ENCODE measurements around the gene RALGAPA2. TPM values are rescaled to one million over a fixed set of nuclear protein-coding genes. Genes with fewer than 3 reads are reported as not detected.
A peak's percentile ranks its signal among the peaks of the same experiment; 100 is the strongest.

Gene RALGAPA2
- total and polyA plus RNA-seq, 5 donors from 2014 or later = 4.7 to 28.8 (median 6.2) TPM

GRCh38 chr20:20520776-20521175 is 191.7 kb downstream of the RALGAPA2 start:
- no peaks in the 10 kb centered on the region for H3K27me3 ChIP-seq (ENCODE audit: control insufficient read depth, insufficient read depth, low read length)
- H3K4me3 ChIP-seq (ENCODE audit: low read depth, low read length) = no peak overlapping the region
- H3K27ac ChIP-seq (ENCODE audit: insufficient read depth, low read length, poor library complexity, severe bottlenecking) = no peak overlapping the region
- peaks cover 24% of the 10 kb centered on the region for H3K36me3 ChIP-seq (ENCODE audit: control insufficient read depth, insufficient read depth, low read length)
- no peaks in the 10 kb centered on the region for H3K9me3 ChIP-seq (ENCODE audit: control insufficient read depth in 2 of 2, low read length in 2 of 2)
- Mint-ChIP-seq H3K27ac (no peak overlapping the region), H3K4me1 (no peaks in the 10 kb centered on the region), H3K27me3 (no peaks in the 10 kb centered on the region), H3K36me3 (peaks cover 45% of the 10 kb centered on the region), H3K9me3 (peaks cover 0 to 4% (median 0%) of the 10 kb centered on the region in 7 donors), H3K4me3 (no peak overlapping the region)
- H3K4me1 ChIP-seq (ENCODE audit: control insufficient read depth, insufficient read depth, low read length, poor library complexity, severe bottlenecking) = no peaks in the 10 kb centered on the region
- no peak for ATAC-seq (ENCODE audit: low read depth in 2 of 2)
- no peak for DNase-seq

- Histone ChIP-seq H3K27me3 (ENCODE audit: control insufficient read depth, insufficient read depth, low read length) (no peaks in the 10 kb centered on the region), H3K27ac (ENCODE audit: insufficient read depth, low read length, poor library complexity, severe bottlenecking) (no peak overlapping the region), H3K4me1 (ENCODE audit: control insufficient read depth, insufficient read depth, low read length, poor library complexity, severe bottlenecking) (no peaks in the 10 kb centered on the region), H3K9me3 (ENCODE audit: control insufficient read depth in 2 of 2, low read length in 2 of 2) (peaks cover 0 to 9% of the 10 kb centered on the region in 2 experiments), H3K4me3 (ENCODE audit: low read depth, low read length) (no peak overlapping the region), H3K36me3 (ENCODE audit: control insufficient read depth, insufficient read depth, low read length) (peaks cover 24% of the 10 kb centered on the region)
- no peak for DNase-seq
- Mint-ChIP-seq H3K36me3 (peaks cover 55% of the 10 kb centered on the region), H3K27ac (peak overlapping the region in 1 of 3 donors; percentile 87), H3K27me3 (no peaks in the 10 kb centered on the region), H3K4me1 (no peaks in the 10 kb centered on the region), H3K4me3 (no peak overlapping the region), H3K9me3 (peaks cover 0 to 5% (median 0%) of the 10 kb centered on the region in 7 donors)
- ATAC-seq (ENCODE audit: low read depth in 2 of 2) = no peak
Measured at GRCh38 chr20:20519269-20519668, 193.2 kb downstream of the RALGAPA2 start.

GRCh38 chr20:20518263-20518662 is 194.2 kb downstream of the RALGAPA2 start:
- H3K4me1 Mint-ChIP-seq = no peaks in the 10 kb centered on the region
- ATAC-seq (ENCODE audit: low read depth in 2 of 2) (no peak), DNase-seq (no peak)
- peaks cover 64% of the 10 kb centered on the region for H3K36me3 Mint-ChIP-seq
- no peaks in the 10 kb centered on the region for H3K27me3 Mint-ChIP-seq
- no peak overlapping the region for H3K4me3 ChIP-seq (ENCODE audit: low read depth, low read length)
- no peak overlapping the region for H3K27ac ChIP-seq (ENCODE audit: insufficient read depth, low read length, poor library complexity, severe bottlenecking)
- H3K9me3 Mint-ChIP-seq = peaks cover 0 to 6% (median 0%) of the 10 kb centered on the region in 7 donors
- no peaks in the 10 kb centered on the region for H3K4me1 ChIP-seq (ENCODE audit: control insufficient read depth, insufficient read depth, low read length, poor library complexity, severe bottlenecking)
- no peaks in the 10 kb centered on the region for H3K27me3 ChIP-seq (ENCODE audit: control insufficient read depth, insufficient read depth, low read length)
- H3K27ac Mint-ChIP-seq = no peak overlapping the region
- peaks cover 0 to 12% of the 10 kb centered on the region in 2 experiments for H3K9me3 ChIP-seq (ENCODE audit: control insufficient read depth in 2 of 2, low read length in 2 of 2)
- peaks cover 32% of the 10 kb centered on the region for H3K36me3 ChIP-seq (ENCODE audit: control insufficient read depth, insufficient read depth, low read length)
- H3K4me3 Mint-ChIP-seq = no peak overlapping the region

- Mint-ChIP-seq H3K4me3 (no peak overlapping the region), H3K4me1 (no peaks in the 10 kb centered on the region), H3K36me3 (peaks cover 74% of the 10 kb centered on the region), H3K9me3 (peaks cover 0 to 6% (median 0%) of the 10 kb centered on the region in 7 donors), H3K27me3 (no peaks in the 10 kb centered on the region), H3K27ac (no peak overlapping the region)
- Histone ChIP-seq H3K27ac (ENCODE audit: insufficient read depth, low read length, poor library complexity, severe bottlenecking) (no peak overlapping the region), H3K36me3 (ENCODE audit: control insufficient read depth, insufficient read depth, low read length) (peaks cover 39% of the 10 kb centered on the region), H3K4me1 (ENCODE audit: control insufficient read depth, insufficient read depth, low read length, poor library complexity, severe bottlenecking) (no peaks in the 10 kb centered on the region), H3K27me3 (ENCODE audit: control insufficient read depth, insufficient read depth, low read length) (no peaks in the 10 kb centered on the region), H3K9me3 (ENCODE audit: control insufficient read depth in 2 of 2, low read length in 2 of 2) (peaks cover 0 to 12% of the 10 kb centered on the region in 2 experiments), H3K4me3 (ENCODE audit: low read depth, low read length) (no peak overlapping the region)
- no peak for ATAC-seq (ENCODE audit: low read depth in 2 of 2)
- DNase-seq = no peak
Measured at GRCh38 chr20:20517296-20517695, 195.1 kb downstream of the RALGAPA2 start.

- Histone ChIP-seq H3K4me3 (ENCODE audit: low read depth, low read length) (no peak overlapping the region), H3K27ac (ENCODE audit: insufficient read depth, low read length, poor library complexity, severe bottlenecking) (no peak overlapping the region), H3K4me1 (ENCODE audit: control insufficient read depth, insufficient read depth, low read length, poor library complexity, severe bottlenecking) (no peaks in the 10 kb centered on the region), H3K27me3 (ENCODE audit: control insufficient read depth, insufficient read depth, low read length) (no peaks in the 10 kb centered on the region), H3K36me3 (ENCODE audit: control insufficient read depth, insufficient read depth, low read length) (peaks cover 43% of the 10 kb centered on the region), H3K9me3 (ENCODE audit: control insufficient read depth in 2 of 2, low read length in 2 of 2) (peaks cover 0 to 12% of the 10 kb centered on the region in 2 experiments)
- no peak for DNase-seq
- H3K4me1 Mint-ChIP-seq = peaks cover 0 to under 1% (median 0%) of the 10 kb centered on the region in 4 donors
- no peak overlapping the region for H3K27ac Mint-ChIP-seq
- H3K27me3 Mint-ChIP-seq = no peaks in the 10 kb centered on the region
- no peak for ATAC-seq (ENCODE audit: low read depth in 2 of 2)
- no peak overlapping the region for H3K4me3 Mint-ChIP-seq
- peaks cover 76% of the 10 kb centered on the region for H3K36me3 Mint-ChIP-seq
- H3K9me3 Mint-ChIP-seq = peaks cover 0 to 6% (median 0%) of the 10 kb centered on the region in 7 donors
Measured at GRCh38 chr20:20513720-20514119, 198.7 kb downstream of the RALGAPA2 start.

GRCh38 chr20:20505554-20505953 is 206.9 kb downstream of the RALGAPA2 start:
- Histone ChIP-seq H3K36me3 (ENCODE audit: control insufficient read depth, insufficient read depth, low read length) (peaks cover 31% of the 10 kb centered on the region), H3K27ac (ENCODE audit: insufficient read depth, low read length, poor library complexity, severe bottlenecking) (no peak overlapping the region), H3K4me1 (ENCODE audit: control insufficient read depth, insufficient read depth, low read length, poor library complexity, severe bottlenecking) (no peaks in the 10 kb centered on the region), H3K4me3 (ENCODE audit: low read depth, low read length) (no peak overlapping the region), H3K9me3 (ENCODE audit: control insufficient read depth in 2 of 2, low read length in 2 of 2) (no peaks in the 10 kb centered on the region), H3K27me3 (ENCODE audit: control insufficient read depth, insufficient read depth, low read length) (no peaks in the 10 kb centered on the region)
- Mint-ChIP-seq H3K27ac (no peak overlapping the region), H3K4me3 (no peak overlapping the region), H3K4me1 (peaks cover 0 to 5% (median 0%) of the 10 kb centered on the region in 4 donors), H3K9me3 (no peaks in the 10 kb centered on the region), H3K36me3 (peaks cover 51% of the 10 kb centered on the region), H3K27me3 (no peaks in the 10 kb centered on the region)
- ATAC-seq (ENCODE audit: low read depth in 2 of 2) (no peak), DNase-seq (peak in 1 of 3 donors; percentile 48)

GRCh38 chr20:20503777-20504530 is 208.5 kb downstream of the RALGAPA2 start:
- H3K36me3 Mint-ChIP-seq = peaks cover 43% of the 10 kb centered on the region
- H3K27ac Mint-ChIP-seq = no peak overlapping the region
- Histone ChIP-seq H3K9me3 (ENCODE audit: control insufficient read depth in 2 of 2, low read length in 2 of 2) (no peaks in the 10 kb centered on the region), H3K27me3 (ENCODE audit: control insufficient read depth, insufficient read depth, low read length) (no peaks in the 10 kb centered on the region), H3K36me3 (ENCODE audit: control insufficient read depth, insufficient read depth, low read length) (peaks cover 35% of the 10 kb centered on the region), H3K27ac (ENCODE audit: insufficient read depth, low read length, poor library complexity, severe bottlenecking) (no peak overlapping the region), H3K4me1 (ENCODE audit: control insufficient read depth, insufficient read depth, low read length, poor library complexity, severe bottlenecking) (no peaks in the 10 kb centered on the region), H3K4me3 (ENCODE audit: low read depth, low read length) (no peak overlapping the region)
- H3K9me3 Mint-ChIP-seq = no peaks in the 10 kb centered on the region
- ATAC-seq (ENCODE audit: low read depth in 2 of 2) (no peak), DNase-seq (no peak)
- no peak overlapping the region for H3K4me3 Mint-ChIP-seq
- peaks cover 0 to 5% (median 0%) of the 10 kb centered on the region in 4 donors for H3K4me1 Mint-ChIP-seq
- H3K27me3 Mint-ChIP-seq = no peaks in the 10 kb centered on the region

GRCh38 chr20:20501128-20501527 is 211.3 kb downstream of the RALGAPA2 start:
- Histone ChIP-seq H3K4me3 (ENCODE audit: low read depth, low read length) (no peak overlapping the region), H3K4me1 (ENCODE audit: control insufficient read depth, insufficient read depth, low read length, poor library complexity, severe bottlenecking) (no peaks in the 10 kb centered on the region), H3K27me3 (ENCODE audit: control insufficient read depth, insufficient read depth, low read length) (no peaks in the 10 kb centered on the region), H3K9me3 (ENCODE audit: control insufficient read depth in 2 of 2, low read length in 2 of 2) (no peaks in the 10 kb centered on the region), H3K36me3 (ENCODE audit: control insufficient read depth, insufficient read depth, low read length) (peaks cover 37% of the 10 kb centered on the region), H3K27ac (ENCODE audit: insufficient read depth, low read length, poor library complexity, severe bottlenecking) (no peak overlapping the region)
- H3K9me3 Mint-ChIP-seq = no peaks in the 10 kb centered on the region
- H3K4me1 Mint-ChIP-seq = no peaks in the 10 kb centered on the region
- H3K27ac Mint-ChIP-seq = no peak overlapping the region
- no peak overlapping the region for H3K4me3 Mint-ChIP-seq
- ATAC-seq (ENCODE audit: low read depth in 2 of 2) (no peak), DNase-seq (no peak)
- H3K36me3 Mint-ChIP-seq = peaks cover 56% of the 10 kb centered on the region
- H3K27me3 Mint-ChIP-seq = no peaks in the 10 kb centered on the region

All from CD4-positive, CD25-positive, alpha-beta regulatory T cell (primary cell).